Colonic mucosa (tissue), 4 donors: Measurements from ENCODE around the gene AFMID. TPM values are rescaled to one million over a fixed set of nuclear protein-coding genes. Genes with fewer than 3 reads are reported as not detected.

Source experiments
- DNase-seq: peaks from one replicate; pipeline ENCODE4 v3.0.0-alpha.2; 2020
- H3K27ac ChIP-seq: fragments of 200-600 bp; one replicate; pipeline ENCODE4 v1.8.0; 2021
- H3K27me3 ChIP-seq: fragments of 200-600 bp; one replicate; pipeline ENCODE4 v1.8.0; 2021
- H3K36me3 ChIP-seq: fragments of 200-600 bp; one replicate; pipeline ENCODE4 v1.8.0; 2021
- H3K4me1 ChIP-seq: fragments of 200-600 bp; one replicate; pipeline ENCODE4 v1.8.0; 2021; ENCODE audit warnings: mild to moderate bottlenecking
- H3K4me3 ChIP-seq: fragments of 200-600 bp; one replicate; pipeline ENCODE4 v1.8.0; 2021
- H3K9ac ChIP-seq, 2 donors: one replicate each; pipeline ENCODE4 v1.7.0; 2013; ENCODE audit warnings: control low read depth in 2 of 2, low read depth in 2 of 2, low read length in 2 of 2
- H3K9me3 ChIP-seq: fragments of 200-600 bp; one replicate; pipeline ENCODE4 v1.8.0; 2021
- CTCF ChIP-seq: fragments of 200-600 bp; IDR thresholded peaks from one replicate; pipeline ENCODE4 v1.8.0; 2022; ENCODE audit warnings: antibody characterized with exemption, mild to moderate bottlenecking
- intact Hi-C: fragments of 100-400 bp; cut with DNase I; formaldehyde crosslinking; loops from one replicate; pipeline ENCODE4 v1.14.1; 2022
- total RNA-seq, 2 donors: library from RNA; stranded (reverse); fragmentation: NEBNext Ultra II Directional in 1 of 2; extraction: Animal tissue kit (Norgen Biotek cat#: 25700) in 1 of 2; gene quantifications; one replicate each; pipeline ENCODE4 v1.2.1, GENCODE V29; 2021
- donor health status: healthy.
- donor health status: DM: no; HTN: no; CAD: no.
- donor health status: DM: no; HTN: no; CAD: no.

The AFMID gene
- total RNA-seq, 2 donors from 2014 or later = 30.6 to 33.3 TPM

GRCh38 chr17:78223061-78223460 lies 35.9 kb downstream of the AFMID start:
- Histone ChIP-seq H3K9me3 (no peaks in the 10 kb centered on the region), H3K9ac (no peak overlapping the region), H3K27ac (no peak overlapping the region), H3K4me3 (no peak overlapping the region), H3K4me1 (no peaks in the 10 kb centered on the region), H3K36me3 (no peaks in the 10 kb centered on the region), H3K27me3 (no peaks in the 10 kb centered on the region)
- DNase-seq = no peak
- intact Hi-C loops = no loop called here
- no peak for TF ChIP-seq CTCF

- no peak for TF ChIP-seq CTCF
- Histone ChIP-seq H3K27ac (no peak overlapping the region), H3K4me1 (no peaks in the 10 kb centered on the region), H3K9ac (no peak overlapping the region), H3K36me3 (no peaks in the 10 kb centered on the region), H3K4me3 (no peak overlapping the region), H3K9me3 (no peaks in the 10 kb centered on the region), H3K27me3 (no peaks in the 10 kb centered on the region)
- intact Hi-C loops = no loop called here
- no peak for DNase-seq
These were observed 36.6 kb downstream of the AFMID start for GRCh38 chr17:78223765-78224164.

GRCh38 chr17:78224231-78225087 lies 37.3 kb downstream of the AFMID start:
- no peak for DNase-seq

GRCh38 chr17:78225088-78225865 lies 38.1 kb downstream of the AFMID start:
- Histone ChIP-seq H3K36me3 (no peaks in the 10 kb centered on the region), H3K9me3 (no peaks in the 10 kb centered on the region), H3K4me1 (no peaks in the 10 kb centered on the region), H3K27me3 (no peaks in the 10 kb centered on the region), H3K9ac (no peak overlapping the region), H3K27ac (no peak overlapping the region), H3K4me3 (no peak overlapping the region)
- no peak for DNase-seq
- intact Hi-C loops = no loop called here
- TF ChIP-seq CTCF = no peak

More at GRCh38 chr17:78224231-78225087, 37.3 kb downstream of the AFMID start:
- Histone ChIP-seq H3K9ac (no peak overlapping the region), H3K4me3 (no peak overlapping the region), H3K36me3 (no peaks in the 10 kb centered on the region), H3K27ac (no peak overlapping the region), H3K9me3 (no peaks in the 10 kb centered on the region), H3K4me1 (no peaks in the 10 kb centered on the region), H3K27me3 (no peaks in the 10 kb centered on the region)
- no peak for TF ChIP-seq CTCF
- intact Hi-C loops = no loop called here

- H3K4me3 ChIP-seq = no peak overlapping the region
- H3K4me1 ChIP-seq = no peaks in the 10 kb centered on the region
- peaks cover 9% of the 10 kb centered on the region for H3K27me3 ChIP-seq
- H3K9ac ChIP-seq = no peak overlapping the region
- no peaks in the 10 kb centered on the region for H3K9me3 ChIP-seq
- no peak overlapping the region for H3K27ac ChIP-seq
- DNase-seq = no peak
- no peaks in the 10 kb centered on the region for H3K36me3 ChIP-seq
- intact Hi-C loops = no loop called here
- no peak for TF ChIP-seq CTCF
These were observed 39.0 kb downstream of the AFMID start for GRCh38 chr17:78226055-78226758.
